Neuronal stem cell (in vitro differentiated cells): ENCODE results near the gene GPR35.

Experiments
- DNase-seq: peaks from one replicate; pipeline ENCODE4 v3.0.0-alpha.2; 2013; ENCODE audit warnings: low spot score
- H2AFZ ChIP-seq: one replicate; pipeline ENCODE4 v1.6.1; 2013; ENCODE audit warnings: mild to moderate bottlenecking, low read length, inconsistent platforms
- H2AK5ac ChIP-seq: 2 replicates; pipeline ENCODE4 v1.6.1; 2013; ENCODE audit warnings: low read depth, mild to moderate bottlenecking, inconsistent platforms, low read length, moderate library complexity, mixed read lengths
- H2BK120ac ChIP-seq: 2 replicates; pipeline ENCODE4 v1.6.1; 2013; ENCODE audit warnings: low read depth, mild to moderate bottlenecking, inconsistent platforms, low read length, moderate library complexity, mixed read lengths
- H2BK12ac ChIP-seq: one replicate; pipeline ENCODE4 v1.6.1; 2013; ENCODE audit warnings: low read length, inconsistent platforms
- H2BK15ac ChIP-seq: 2 replicates; pipeline ENCODE4 v1.6.1; 2013; ENCODE audit warnings: mild to moderate bottlenecking, low read length, inconsistent platforms, mixed read lengths
- H2BK5ac ChIP-seq: one replicate; pipeline ENCODE4 v1.6.1; 2013; ENCODE audit warnings: inconsistent platforms, mild to moderate bottlenecking, low read length, moderate library complexity
- H3K14ac ChIP-seq: one replicate; pipeline ENCODE4 v1.6.1; 2013; ENCODE audit warnings: low read length, inconsistent platforms
- H3K18ac ChIP-seq: 2 replicates; pipeline ENCODE4 v1.6.1; 2013; ENCODE audit warnings: low read length, inconsistent platforms
- H3K23ac ChIP-seq: 2 replicates; pipeline ENCODE4 v1.6.1; 2013; ENCODE audit warnings: low read depth, mild to moderate bottlenecking, mixed read lengths, low read length, inconsistent platforms; ENCODE audit not compliant: poor library complexity
- H3K27ac ChIP-seq: replicated peaks from 3 replicates; pipeline ENCODE4 v1.5.1; 2013; ENCODE audit warnings: low read length, inconsistent platforms
- H3K27me3 ChIP-seq, 3 experiments: 2 replicates each; pipeline ENCODE4 v1.6.1; 2013; ENCODE audit warnings: low read length in 3 of 3, mild to moderate bottlenecking in 2 of 3, inconsistent platforms in 1 of 3, low read depth in 1 of 3, mixed read lengths in 1 of 3, moderate library complexity in 1 of 3; ENCODE audit not compliant: control insufficient read depth in 3 of 3, insufficient read depth in 3 of 3
- H3K36me3 ChIP-seq, 2 donors: replicated peaks in 1 of 2; 2 replicates each; pipeline ENCODE4 v1.6.1; 2013; ENCODE audit warnings: low read length in 2 of 2; ENCODE audit not compliant: control insufficient read depth in 2 of 2, insufficient read depth in 2 of 2
- H3K4ac ChIP-seq: 2 replicates; pipeline ENCODE4 v1.6.1; 2013; ENCODE audit warnings: inconsistent platforms, mild to moderate bottlenecking, low read length, moderate library complexity
- H3K4me1 ChIP-seq, 2 donors: 1 replicate in 1 of 2; 2 replicates in 1 of 2; pipeline ENCODE4 v1.6.1; 2013; ENCODE audit warnings: low read length in 2 of 2, low read depth in 1 of 2; ENCODE audit not compliant: control insufficient read depth in 2 of 2, insufficient read depth in 1 of 2
- H3K4me2 ChIP-seq: one replicate; pipeline ENCODE4 v1.6.1; 2013; ENCODE audit warnings: mild to moderate bottlenecking, low read length, inconsistent platforms; ENCODE audit not compliant: insufficient read depth, poor library complexity, severe bottlenecking
- H3K4me3 ChIP-seq, 2 donors: 2 replicates each; pipeline ENCODE4 v1.5.1; 2013; ENCODE audit warnings: low read length in 2 of 2, mild to moderate bottlenecking in 2 of 2, inconsistent platforms in 1 of 2, moderate library complexity in 1 of 2
- H3K79me1 ChIP-seq: one replicate; pipeline ENCODE4 v1.6.1; 2013; ENCODE audit warnings: low read depth, mild to moderate bottlenecking, inconsistent platforms, low read length, moderate library complexity
- H3K9ac ChIP-seq: one replicate; pipeline ENCODE4 v1.6.1; 2013; ENCODE audit warnings: mild to moderate bottlenecking, low read depth, low read length, inconsistent platforms; ENCODE audit not compliant: poor library complexity
- H3K9me3 ChIP-seq, 2 donors: replicated peaks in 1 of 2; 2 replicates each; pipeline versions ENCODE3 to v1.6.1; 2013; ENCODE audit warnings: low read length in 2 of 2, mild to moderate bottlenecking in 2 of 2, inconsistent platforms in 1 of 2, low read depth in 1 of 2, mixed read lengths in 1 of 2, moderate library complexity in 1 of 2; ENCODE audit not compliant: control insufficient read depth in 2 of 2, insufficient read depth in 1 of 2
- H4K8ac ChIP-seq: one replicate; pipeline ENCODE4 v1.6.1; 2013; ENCODE audit warnings: low read depth, mild to moderate bottlenecking, inconsistent platforms, low read length, moderate library complexity
- H4K91ac ChIP-seq: one replicate; pipeline ENCODE4 v1.6.1; 2013; ENCODE audit warnings: low read length, low read depth, mild to moderate bottlenecking, inconsistent platforms; ENCODE audit not compliant: poor library complexity
- WGBS, 2 donors: extraction: QIAGEN DNeasy Blood & Tissue Kit; methylation state at CpG; one replicate each; pipeline ENCODE4 v1.1.7; 2013; ENCODE audit warnings: missing lambda C conversion rate in 2 of 2, mixed read lengths in 1 of 2; ENCODE audit not compliant: insufficient read length in 2 of 2, insufficient replicate concordance in 1 of 2; ENCODE audit errors: extremely low coverage in 2 of 2; 5-methylcytosine and 5-hydroxymethylcytosine counted together

The GPR35 gene

GRCh38 chr2:240635121-240635997 lies 10.1 kb downstream of the GPR35 start:
- H2AFZ ChIP-seq, result no peak overlapping the region
- peak overlapping the region; percentile 89 for H2BK12ac ChIP-seq
- H3K27me3 ChIP-seq, result peaks cover 0 to 10% (median 0%) of the 10 kb centered on the region in 3 experiments
- peak overlapping the region; percentile 18 for H3K23ac ChIP-seq
- H2BK5ac ChIP-seq, result peak overlapping the region; percentile 3
- H3K4me2 ChIP-seq, result no peak overlapping the region
- peak overlapping the region; percentile 17 for H3K18ac ChIP-seq
- WGBS, 2 donors, result no CpG with 5 or more reads among the region's 6 CpGs
- H3K14ac ChIP-seq, result no peak overlapping the region
- H3K9me3 ChIP-seq, result peaks cover 4 to 16% of the 10 kb centered on the region in 2 donors
- no peak overlapping the region for H3K4me3 ChIP-seq
- H3K4ac ChIP-seq, result no peak overlapping the region
- no peaks in the 10 kb centered on the region for H3K36me3 ChIP-seq
- no peak overlapping the region for H3K9ac ChIP-seq
- H3K27ac ChIP-seq, result no peak overlapping the region
- no peak for DNase-seq
- no peaks in the 10 kb centered on the region for H3K4me1 ChIP-seq
- no peak overlapping the region for H4K8ac ChIP-seq
- no peaks in the 10 kb centered on the region for H3K79me1 ChIP-seq
- H2AK5ac ChIP-seq, result peak overlapping the region; percentile 64
- no peak overlapping the region for H4K91ac ChIP-seq
- H2BK15ac ChIP-seq, result no peak overlapping the region
- H2BK120ac ChIP-seq, result no peak overlapping the region

GRCh38 chr2:240635998-240636547 lies 10.8 kb downstream of the GPR35 start:
- WGBS, 2 donors, result no CpG with 5 or more reads among the region's 3 CpGs
- no peaks in the 10 kb centered on the region for H3K79me1 ChIP-seq
- no peaks in the 10 kb centered on the region for H3K36me3 ChIP-seq
- H4K8ac ChIP-seq, result no peak overlapping the region
- H2BK12ac ChIP-seq, result no peak overlapping the region
- no peak overlapping the region for H3K4me2 ChIP-seq
- no peak overlapping the region for H2AFZ ChIP-seq
- no peak overlapping the region for H4K91ac ChIP-seq
- no peak for DNase-seq
- peaks cover 0 to 10% (median 0%) of the 10 kb centered on the region in 3 experiments for H3K27me3 ChIP-seq
- no peak overlapping the region for H3K4me3 ChIP-seq
- H3K18ac ChIP-seq, result no peak overlapping the region
- H3K14ac ChIP-seq, result no peak overlapping the region
- H2BK15ac ChIP-seq, result no peak overlapping the region
- no peak overlapping the region for H3K27ac ChIP-seq
- peak overlapping the region; percentile 81 for H2AK5ac ChIP-seq
- H3K4ac ChIP-seq, result no peak overlapping the region
- H3K9me3 ChIP-seq, result peaks cover 4 to 16% of the 10 kb centered on the region in 2 donors
- H2BK120ac ChIP-seq, result no peak overlapping the region
- H2BK5ac ChIP-seq, result no peak overlapping the region
- no peak overlapping the region for H3K9ac ChIP-seq
- no peak overlapping the region for H3K23ac ChIP-seq
- no peaks in the 10 kb centered on the region for H3K4me1 ChIP-seq

GRCh38 chr2:240636563-240637115 lies 11.4 kb downstream of the GPR35 start:
- Histone ChIP-seq H3K23ac (no peak overlapping the region), H2AK5ac (peak overlapping the region; percentile 81), H3K9ac (no peak overlapping the region), H3K4me1 (no peaks in the 10 kb centered on the region), H3K4me2 (no peak overlapping the region), H2BK12ac (no peak overlapping the region), H3K4me3 (peak overlapping the region in 1 of 2 donors; percentile 5), H2AFZ (no peak overlapping the region), H3K27ac (no peak overlapping the region), H3K18ac (peak overlapping the region; percentile 38), H3K9me3 (peaks cover 4 to 15% of the 10 kb centered on the region in 2 donors), H3K27me3 (peaks cover 0 to 10% (median 0%) of the 10 kb centered on the region in 3 experiments), H4K91ac (no peak overlapping the region), H2BK15ac (no peak overlapping the region), H3K14ac (peak overlapping the region; percentile 21), H4K8ac (no peak overlapping the region), H2BK120ac (no peak overlapping the region), H3K36me3 (no peaks in the 10 kb centered on the region), H3K4ac (no peak overlapping the region), H2BK5ac (no peak overlapping the region), H3K79me1 (no peaks in the 10 kb centered on the region)
- no CpG with 5 or more reads among the region's 11 CpGs for WGBS, 2 donors
- no peak for DNase-seq
